Suprapubic skin (tissue), 3 donors: ENCODE measurements around the gene PCSK5.

Experiments used
- CTCF ChIP-seq, 2 donors: fragments of 200-600 bp in 1 of 2; fragments of 450-650 bp in 1 of 2; sonication (generic) in 1 of 2; IDR thresholded peaks; one replicate each; pipeline ENCODE4 v1.5.1; 2016 to 2019; ENCODE audit warnings: antibody characterized with exemption in 2 of 2, mild to moderate bottlenecking in 1 of 2, moderate library complexity in 1 of 2
- POLR2AphosphoS5 ChIP-seq, 3 donors: sonication (generic); formaldehyde crosslinking; IDR thresholded peaks; one replicate each; pipeline ENCODE4 v1.6.1; 2017; ENCODE audit warnings: antibody characterized with exemption in 3 of 3

GRCh38 chr9:75957116-75957515 is 66.6 kb downstream of the PCSK5 start:
- TF ChIP-seq POLR2AphosphoS5 (IDR thresholded peaks at IDR 0.05) (no peak), CTCF (IDR thresholded peaks at IDR 0.05) (no peak)
